Thoracic aorta (tissue), 2 donors: ENCODE data around the gene RRAS2. TPM values are rescaled to one million over a fixed set of nuclear protein-coding genes. Genes with fewer than 3 reads are reported as not detected.
"Not testable (repeated sequence)": the region's sequence is repeated elsewhere in the genome, so short reads cannot be mapped to it uniquely, and the experiment has no call there.

Experiments used
- ATAC-seq: fragments of 150-250 bp; one replicate; pipeline ENCODE4 v1.8.0; 2017; ENCODE audit warnings: low read depth; ENCODE audit not compliant: insufficient number of reproducible peaks, low FRiP score
- DNase-seq: peaks from one replicate; pipeline ENCODE4 v3.0.0-alpha.2; 2020; ENCODE audit warnings: low spot score
- H3K27ac ChIP-seq, 2 donors: fragments of 200-600 bp; sonication (generic); 1 replicate in 1 of 2; 2 replicates in 1 of 2; pipeline ENCODE4 v1.5.1; 2016; ENCODE audit warnings: mild to moderate bottlenecking in 2 of 2, moderate library complexity in 2 of 2
- H3K27me3 ChIP-seq: fragments of 200-600 bp; sonication (generic); replicated peaks from 2 replicates; pipeline ENCODE4 v1.6.0; 2016; ENCODE audit warnings: mild to moderate bottlenecking; ENCODE audit not compliant: insufficient read depth
- H3K36me3 ChIP-seq: fragments of 200-600 bp; sonication (generic); one replicate; pipeline ENCODE4 v1.5.1; 2016
- H3K4me1 ChIP-seq, 2 donors: fragments of 200-600 bp; sonication (generic); 1 replicate in 1 of 2; 2 replicates in 1 of 2; pipeline versions ENCODE4 v1.5.1 to v1.6.0; 2016; ENCODE audit warnings: low read depth in 2 of 2, mild to moderate bottlenecking in 1 of 2; ENCODE audit not compliant: control insufficient read depth in 1 of 2
- H3K4me3 ChIP-seq: fragments of 200-600 bp; sonication (generic); 2 replicates; pipeline ENCODE4 v1.5.1; 2016; ENCODE audit warnings: mild to moderate bottlenecking
- H3K9me3 ChIP-seq: fragments of 200-600 bp; sonication (generic); 2 replicates; pipeline ENCODE4 v1.5.1; 2016
- CTCF ChIP-seq: fragments of 200-600 bp; sonication (generic); IDR thresholded peaks from one replicate; pipeline ENCODE4 v1.5.1; 2019; ENCODE audit warnings: antibody characterized with exemption
- total RNA-seq, 2 donors: library from RNA; depleted of rRNA; stranded (reverse); fragments of >200 nt; gene quantifications; one replicate each; pipeline versions ENCODE4 v1.1.0 to v1.2.3, GENCODE V29; 2016

The RRAS2 gene
- 10 to 100 TPM; 39.4 to 47.8 TPM for total RNA-seq

GRCh38 chr11:14358729-14359439 is at the start of gene RRAS2:
Gene RRAS2 (minus strand): TSS chr11:14359183. CDS start chr11:14358870, 313 bp downstream.
- Histone ChIP-seq H3K4me3 (peak within 1 kb of the TSS; percentile 93), H3K27me3 (no peaks in the 10 kb centered on the region), H3K4me1 (peaks cover 0 to 11% of the 10 kb centered on the region in 2 donors), H3K36me3 (no peaks in the 10 kb centered on the region), H3K27ac (peak within 1 kb of the TSS; percentile 82 to 85), H3K9me3 (no peaks in the 10 kb centered on the region)
- DNase-seq, result no peak
- TF ChIP-seq CTCF, result no peak
- peak; percentile 72 for ATAC-seq

GRCh38 chr11:14408612-14409011 is 49.6 kb upstream of the RRAS2 start:
- no peak for DNase-seq
- no peak overlapping the region for H3K4me3 ChIP-seq
- TF ChIP-seq CTCF, result no peak
- ATAC-seq, result no peak
- no peaks in the 10 kb centered on the region for H3K27me3 ChIP-seq
- H3K4me1 ChIP-seq, result peaks cover 2 to 18% of the 10 kb centered on the region in 2 donors
- H3K9me3 ChIP-seq, result no peaks in the 10 kb centered on the region
- H3K36me3 ChIP-seq, result no peaks in the 10 kb centered on the region
- H3K27ac ChIP-seq, result no peak overlapping the region

GRCh38 chr11:14406116-14406515 is 47.1 kb upstream of the RRAS2 start:
- H3K36me3 ChIP-seq, H3K27ac ChIP-seq, H3K9me3 ChIP-seq, DNase-seq, H3K4me3 ChIP-seq, ATAC-seq, H3K4me1 ChIP-seq, H3K27me3 ChIP-seq: not testable (repeated sequence)

- H3K27me3 ChIP-seq, H3K4me1 ChIP-seq, H3K9me3 ChIP-seq, H3K4me3 ChIP-seq, H3K27ac ChIP-seq, ATAC-seq, DNase-seq, H3K36me3 ChIP-seq: not testable (repeated sequence)
Measured at GRCh38 chr11:14403528-14403927, 44.5 kb upstream of the RRAS2 start.

GRCh38 chr11:14399087-14399486 is 40.1 kb upstream of the RRAS2 start:
- Histone ChIP-seq H3K9me3 (no peaks in the 10 kb centered on the region), H3K4me3 (no peak overlapping the region), H3K27ac (no peak overlapping the region), H3K36me3 (no peaks in the 10 kb centered on the region), H3K27me3 (no peaks in the 10 kb centered on the region), H3K4me1 (no peaks in the 10 kb centered on the region)
- DNase-seq, result no peak
- ATAC-seq, result no peak
- no peak for TF ChIP-seq CTCF

- ATAC-seq, result no peak
- H3K9me3 ChIP-seq, result no peaks in the 10 kb centered on the region
- no peaks in the 10 kb centered on the region for H3K27me3 ChIP-seq
- H3K4me1 ChIP-seq, result no peaks in the 10 kb centered on the region
- no peak overlapping the region for H3K4me3 ChIP-seq
- no peak for TF ChIP-seq CTCF
- no peaks in the 10 kb centered on the region for H3K36me3 ChIP-seq
- DNase-seq, result no peak
- no peak overlapping the region for H3K27ac ChIP-seq
Measured at GRCh38 chr11:14396273-14396672, 37.3 kb upstream of the RRAS2 start.
